Astrocyte (in vitro differentiated cells and primary cell): Measurements from ENCODE around the gene PBXIP1. TPM values are rescaled to one million over a fixed set of nuclear protein-coding genes. Genes with fewer than 3 reads are reported as not detected.
A peak's percentile ranks its signal among the peaks of the same experiment; 100 is the strongest.

Experiments used
- DNase-seq: peaks from one replicate; pipeline ENCODE4 v3.0.0-alpha.2; 2010; ENCODE audit warnings: low read depth
- FAIRE-seq: peaks from 2 replicates; lab custom pipeline; 2011; peaks lifted over from hg19 to GRCh38; lab: Jason Lieb, UNC
- H2AFZ ChIP-seq: 2 replicates; pipeline ENCODE4 v1.6.0; 2012; ENCODE audit warnings: low read depth, low read length, inconsistent platforms
- H3K27ac ChIP-seq: 2 replicates; pipeline ENCODE4 v1.5.1; 2011; ENCODE audit warnings: low read depth, low read length, inconsistent platforms
- H3K27me3 ChIP-seq: 2 replicates; pipeline ENCODE4 v1.6.0; 2011; ENCODE audit warnings: low read length, inconsistent platforms; ENCODE audit not compliant: insufficient read depth
- H3K36me3 ChIP-seq: 2 replicates; pipeline ENCODE4 v1.5.1; 2011; ENCODE audit warnings: low read length, inconsistent platforms; ENCODE audit not compliant: insufficient read depth
- H3K4me1 ChIP-seq: 2 replicates; pipeline ENCODE4 v1.5.1; 2011; ENCODE audit warnings: low read length, inconsistent platforms; ENCODE audit not compliant: insufficient read depth
- H3K4me2 ChIP-seq: 2 replicates; pipeline ENCODE4 v1.6.0; 2012; ENCODE audit warnings: low read length, inconsistent platforms
- H3K4me3 ChIP-seq: 2 replicates; pipeline ENCODE4 v1.5.1; 2011; ENCODE audit warnings: low read depth, mild to moderate bottlenecking, low read length, inconsistent platforms; ENCODE audit not compliant: insufficient read depth
- H3K79me2 ChIP-seq: 2 replicates; pipeline ENCODE4 v1.6.0; 2012; ENCODE audit warnings: mild to moderate bottlenecking, low read length, inconsistent platforms; ENCODE audit not compliant: insufficient read depth
- H3K9ac ChIP-seq: 2 replicates; pipeline ENCODE4 v1.6.0; 2012; ENCODE audit warnings: mild to moderate bottlenecking, low read length, inconsistent platforms
- H3K9me3 ChIP-seq: 2 replicates; pipeline ENCODE4 v1.5.1; 2012; ENCODE audit warnings: low read depth, mild to moderate bottlenecking, low read length, inconsistent platforms; ENCODE audit not compliant: insufficient read depth
- H4K20me1 ChIP-seq: 2 replicates; pipeline ENCODE4 v1.6.0; 2012; ENCODE audit warnings: low read length, inconsistent platforms; ENCODE audit not compliant: insufficient read depth
- H3K27ac Mint-ChIP-seq: one replicate; pipeline ENCODE4 v1.8.0; 2021; ENCODE audit warnings: mild to moderate bottlenecking, mixed read lengths; ENCODE audit not compliant: unreplicated experiment
- H3K27me3 Mint-ChIP-seq: one replicate; pipeline ENCODE4 v1.8.0; 2021; ENCODE audit warnings: low read depth, mixed read lengths; ENCODE audit not compliant: unreplicated experiment
- H3K36me3 Mint-ChIP-seq: one replicate; pipeline ENCODE4 v1.8.0; 2021; ENCODE audit warnings: low read depth, mixed read lengths; ENCODE audit not compliant: unreplicated experiment
- H3K4me1 Mint-ChIP-seq: one replicate; pipeline ENCODE4 v1.8.0; 2021; ENCODE audit warnings: low read depth, mixed read lengths; ENCODE audit not compliant: unreplicated experiment
- H3K4me3 Mint-ChIP-seq: one replicate; pipeline ENCODE4 v1.8.0; 2021; ENCODE audit warnings: mild to moderate bottlenecking, moderate library complexity, mixed read lengths; ENCODE audit not compliant: unreplicated experiment
- H3K9me3 Mint-ChIP-seq: one replicate; pipeline ENCODE4 v1.8.0; 2021; ENCODE audit warnings: mild to moderate bottlenecking, mixed read lengths; ENCODE audit not compliant: unreplicated experiment
- EZH2 ChIP-seq: IDR thresholded peaks from 2 replicates; pipeline ENCODE4 v1.6.1; 2012; ENCODE audit warnings: mild to moderate bottlenecking, low read length, inconsistent platforms; ENCODE audit not compliant: insufficient read depth
- total RNA-seq: library from RNA; stranded (reverse); gene quantifications from 2 replicates; pipeline ENCODE4 v1.2.1, GENCODE V29; 2021
- TF ChIP-seq, protein P1 (sequence below): IDR thresholded peaks from 2 replicates; pipeline ENCODE4 v1.5.1; 2011; ENCODE audit warnings: low read depth, mild to moderate bottlenecking, inconsistent platforms, low read length, moderate library complexity; ENCODE audit not compliant: insufficient read depth

Gene PBXIP1
- total RNA-seq, 1 donor from 2014 or later = 89.2 TPM

- peak overlapping the region; percentile 93 for H3K4me3 Mint-ChIP-seq
- Histone ChIP-seq H4K20me1 (peaks cover 74% of the 10 kb centered on the region), H3K4me1 (peaks cover 41% of the 10 kb centered on the region), H3K27ac (no peak overlapping the region), H3K9ac (peak overlapping the region; percentile 91), H3K36me3 (peaks cover 44% of the 10 kb centered on the region), H3K27me3 (no peaks in the 10 kb centered on the region), H3K4me3 (no peak overlapping the region), H2AFZ (no peak overlapping the region), H3K9me3 (no peaks in the 10 kb centered on the region), H3K4me2 (peak overlapping the region; percentile 94), H3K79me2 (peaks cover 78% of the 10 kb centered on the region)
- no peak for FAIRE-seq
- H3K27me3 Mint-ChIP-seq = no peaks in the 10 kb centered on the region
- H3K36me3 Mint-ChIP-seq = peaks cover 16% of the 10 kb centered on the region
- H3K9me3 Mint-ChIP-seq = no peaks in the 10 kb centered on the region
- peaks cover 38% of the 10 kb centered on the region for H3K4me1 Mint-ChIP-seq
- peak overlapping the region; percentile 11 for H3K27ac Mint-ChIP-seq
- DNase-seq = no peak
- no peak for TF ChIP-seq EZH2
- TF ChIP-seq, protein P1, sequence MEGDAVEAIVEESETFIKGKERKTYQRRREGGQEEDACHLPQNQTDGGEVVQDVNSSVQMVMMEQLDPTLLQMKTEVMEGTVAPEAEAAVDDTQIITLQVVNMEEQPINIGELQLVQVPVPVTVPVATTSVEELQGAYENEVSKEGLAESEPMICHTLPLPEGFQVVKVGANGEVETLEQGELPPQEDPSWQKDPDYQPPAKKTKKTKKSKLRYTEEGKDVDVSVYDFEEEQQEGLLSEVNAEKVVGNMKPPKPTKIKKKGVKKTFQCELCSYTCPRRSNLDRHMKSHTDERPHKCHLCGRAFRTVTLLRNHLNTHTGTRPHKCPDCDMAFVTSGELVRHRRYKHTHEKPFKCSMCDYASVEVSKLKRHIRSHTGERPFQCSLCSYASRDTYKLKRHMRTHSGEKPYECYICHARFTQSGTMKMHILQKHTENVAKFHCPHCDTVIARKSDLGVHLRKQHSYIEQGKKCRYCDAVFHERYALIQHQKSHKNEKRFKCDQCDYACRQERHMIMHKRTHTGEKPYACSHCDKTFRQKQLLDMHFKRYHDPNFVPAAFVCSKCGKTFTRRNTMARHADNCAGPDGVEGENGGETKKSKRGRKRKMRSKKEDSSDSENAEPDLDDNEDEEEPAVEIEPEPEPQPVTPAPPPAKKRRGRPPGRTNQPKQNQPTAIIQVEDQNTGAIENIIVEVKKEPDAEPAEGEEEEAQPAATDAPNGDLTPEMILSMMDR = no peak
Observed at GRCh38 chr1:154967331-154967950, 11.5 kb upstream of the PBXIP1 start.

- peaks cover 16% of the 10 kb centered on the region for H3K36me3 Mint-ChIP-seq
- no peak overlapping the region for H3K4me3 ChIP-seq
- no peaks in the 10 kb centered on the region for H3K9me3 ChIP-seq
- H3K4me3 Mint-ChIP-seq = peak overlapping the region; percentile 66
- FAIRE-seq (no peak), DNase-seq (no peak)
- H3K27ac ChIP-seq = no peak overlapping the region
- peaks cover 32% of the 10 kb centered on the region for H3K4me1 ChIP-seq
- H2AFZ ChIP-seq = no peak overlapping the region
- H3K79me2 ChIP-seq = peaks cover 74% of the 10 kb centered on the region
- peaks cover 44% of the 10 kb centered on the region for H3K36me3 ChIP-seq
- H3K27me3 ChIP-seq = no peaks in the 10 kb centered on the region
- TF ChIP-seq, protein P1 = no peak
- no peak for TF ChIP-seq EZH2
- H3K4me2 ChIP-seq = peak overlapping the region; percentile 94
- H4K20me1 ChIP-seq = peaks cover 74% of the 10 kb centered on the region
- H3K9ac ChIP-seq = no peak overlapping the region
- peaks cover 31% of the 10 kb centered on the region for H3K4me1 Mint-ChIP-seq
- no peaks in the 10 kb centered on the region for H3K9me3 Mint-ChIP-seq
- H3K27ac Mint-ChIP-seq = peak overlapping the region; percentile 26
- H3K27me3 Mint-ChIP-seq = no peaks in the 10 kb centered on the region
Observed at GRCh38 chr1:154966111-154966510, 10.2 kb upstream of the PBXIP1 start.

GRCh38 chr1:154964359-154964758 is 8.5 kb upstream of the PBXIP1 start:
- H3K27me3 Mint-ChIP-seq = no peaks in the 10 kb centered on the region
- no peaks in the 10 kb centered on the region for H3K9me3 Mint-ChIP-seq
- Histone ChIP-seq H3K79me2 (peaks cover 72% of the 10 kb centered on the region), H2AFZ (no peak overlapping the region), H3K4me1 (peaks cover 35% of the 10 kb centered on the region), H3K4me2 (no peak overlapping the region), H3K36me3 (peaks cover 44% of the 10 kb centered on the region), H3K9me3 (no peaks in the 10 kb centered on the region), H3K27me3 (no peaks in the 10 kb centered on the region), H3K4me3 (no peak overlapping the region), H4K20me1 (peaks cover 63% of the 10 kb centered on the region), H3K9ac (peak overlapping the region; percentile 24), H3K27ac (no peak overlapping the region)
- TF ChIP-seq EZH2 = no peak
- TF ChIP-seq, protein P1 = no peak
- DNase-seq (no peak), FAIRE-seq (no peak)
- no peak overlapping the region for H3K4me3 Mint-ChIP-seq
- H3K36me3 Mint-ChIP-seq = peaks cover 14% of the 10 kb centered on the region
- peaks cover 33% of the 10 kb centered on the region for H3K4me1 Mint-ChIP-seq
- no peak overlapping the region for H3K27ac Mint-ChIP-seq
